Coronary artery (tissue), 2 donors: ENCODE data around the gene POLR1A.

Experiments
- DNase-seq: peaks from one replicate; pipeline ENCODE4 v3.0.0-alpha.2; 2017; ENCODE audit warnings: low spot score
- H3K27ac ChIP-seq, 2 donors: fragments of 200-600 bp; sonication (generic); one replicate each; pipeline ENCODE4 v1.5.1; 2016 to 2019
- H3K4me3 ChIP-seq: fragments of 200-600 bp; sonication (generic); 2 replicates; pipeline ENCODE4 v1.5.1; 2016; ENCODE audit warnings: mild to moderate bottlenecking, moderate library complexity
- TF ChIP-seq, protein P1 (sequence below): fragments of 200-600 bp; sonication (generic); IDR thresholded peaks from one replicate; pipeline ENCODE4 v1.5.1; 2019; ENCODE audit warnings: antibody characterized with exemption

The POLR1A gene

DNA sequence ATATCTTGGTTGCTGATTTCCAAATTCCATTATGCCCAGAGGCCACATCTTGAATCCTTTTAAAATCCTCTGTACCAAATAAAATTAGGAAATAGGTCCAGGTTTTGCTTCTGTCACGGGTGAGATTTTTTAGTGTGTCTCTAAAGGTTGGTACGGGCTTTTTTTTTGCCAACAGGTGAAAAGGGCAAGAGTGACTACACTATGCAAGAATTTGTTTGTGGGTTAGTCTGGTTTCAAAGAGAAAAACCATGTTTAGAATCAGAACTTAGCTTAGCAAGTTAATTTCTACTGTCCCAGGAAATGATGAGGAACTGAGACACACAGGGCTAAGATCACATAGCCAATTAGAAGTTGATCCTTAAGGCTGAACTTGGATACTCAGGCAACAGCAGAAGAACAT, 41.7 kb downstream of the POLR1A start:
- peak overlapping the region in 1 of 2 donors; percentile 22 for H3K27ac ChIP-seq
- TF ChIP-seq, protein P1, sequence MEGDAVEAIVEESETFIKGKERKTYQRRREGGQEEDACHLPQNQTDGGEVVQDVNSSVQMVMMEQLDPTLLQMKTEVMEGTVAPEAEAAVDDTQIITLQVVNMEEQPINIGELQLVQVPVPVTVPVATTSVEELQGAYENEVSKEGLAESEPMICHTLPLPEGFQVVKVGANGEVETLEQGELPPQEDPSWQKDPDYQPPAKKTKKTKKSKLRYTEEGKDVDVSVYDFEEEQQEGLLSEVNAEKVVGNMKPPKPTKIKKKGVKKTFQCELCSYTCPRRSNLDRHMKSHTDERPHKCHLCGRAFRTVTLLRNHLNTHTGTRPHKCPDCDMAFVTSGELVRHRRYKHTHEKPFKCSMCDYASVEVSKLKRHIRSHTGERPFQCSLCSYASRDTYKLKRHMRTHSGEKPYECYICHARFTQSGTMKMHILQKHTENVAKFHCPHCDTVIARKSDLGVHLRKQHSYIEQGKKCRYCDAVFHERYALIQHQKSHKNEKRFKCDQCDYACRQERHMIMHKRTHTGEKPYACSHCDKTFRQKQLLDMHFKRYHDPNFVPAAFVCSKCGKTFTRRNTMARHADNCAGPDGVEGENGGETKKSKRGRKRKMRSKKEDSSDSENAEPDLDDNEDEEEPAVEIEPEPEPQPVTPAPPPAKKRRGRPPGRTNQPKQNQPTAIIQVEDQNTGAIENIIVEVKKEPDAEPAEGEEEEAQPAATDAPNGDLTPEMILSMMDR, result no peak
- DNase-seq, result no peak
- H3K4me3 ChIP-seq, result no peak overlapping the region

- Histone ChIP-seq H3K27ac (peak overlapping the region; percentile 9 to 54), H3K4me3 (no peak overlapping the region)
- TF ChIP-seq, protein P1, result no peak
- DNase-seq, result no peak
These were observed 43.6 kb downstream of the POLR1A start for GRCh38 chr2:86062043-86062442.

DNA sequence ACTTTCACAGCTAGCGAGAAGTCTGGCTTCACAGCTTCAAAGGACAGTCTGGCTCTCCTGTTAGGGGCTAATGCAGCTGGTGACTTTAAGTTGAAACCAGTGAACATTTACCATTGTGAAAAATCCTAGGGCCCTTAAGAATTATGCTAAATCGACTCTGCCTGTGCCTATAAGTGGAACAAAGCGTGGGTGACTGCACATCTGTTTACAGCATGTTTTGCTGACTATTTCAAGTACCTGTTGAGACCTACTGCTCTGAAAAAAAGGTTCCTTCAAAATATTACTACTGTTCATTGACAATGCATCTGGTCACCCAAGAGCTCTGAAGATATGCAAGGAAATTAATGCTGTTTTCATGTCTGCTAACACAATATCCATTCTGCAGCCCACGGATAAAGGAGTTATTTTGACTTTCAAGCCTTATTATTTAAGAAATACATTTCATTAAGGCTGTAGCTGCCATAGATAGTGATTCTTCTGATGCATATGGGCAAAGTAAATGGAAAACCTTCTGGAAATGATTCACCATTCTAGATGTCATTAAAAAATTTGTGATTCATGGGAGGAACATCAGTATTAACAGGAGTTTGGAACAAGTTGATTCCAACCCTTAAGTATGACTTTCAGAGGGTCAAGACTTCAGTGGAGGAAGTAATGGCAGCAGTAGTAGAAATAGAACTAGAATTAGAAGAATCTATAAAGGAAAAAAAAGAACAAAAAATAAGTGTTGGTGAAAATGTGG, 48.9 kb downstream of the POLR1A start:
- no peak for DNase-seq
- TF ChIP-seq, protein P1, result no peak
- no peak overlapping the region for H3K27ac ChIP-seq
- H3K4me3 ChIP-seq, result no peak overlapping the region

DNA sequence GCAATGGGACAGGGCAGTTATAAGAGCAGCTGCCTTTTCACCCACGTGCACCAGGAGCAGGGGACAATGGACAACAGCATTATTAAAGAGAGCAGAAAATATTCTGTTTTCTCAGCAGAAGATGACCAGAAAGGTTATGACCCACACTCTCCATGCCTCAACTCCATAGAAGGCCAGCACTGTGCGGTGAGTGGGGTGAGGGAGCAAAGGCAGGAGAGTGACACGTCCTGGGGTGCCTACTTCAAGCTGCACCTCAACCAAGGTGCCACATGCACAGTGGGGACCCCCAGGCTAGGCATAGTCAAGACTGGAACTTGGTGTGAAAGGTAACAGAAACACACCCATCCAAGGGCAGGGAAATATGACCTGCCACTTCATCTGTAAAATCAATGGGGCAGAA, 50.4 kb downstream of the POLR1A start:
- TF ChIP-seq, protein P1, result no peak
- no peak overlapping the region for H3K4me3 ChIP-seq
- DNase-seq, result no peak
- no peak overlapping the region for H3K27ac ChIP-seq

DNA sequence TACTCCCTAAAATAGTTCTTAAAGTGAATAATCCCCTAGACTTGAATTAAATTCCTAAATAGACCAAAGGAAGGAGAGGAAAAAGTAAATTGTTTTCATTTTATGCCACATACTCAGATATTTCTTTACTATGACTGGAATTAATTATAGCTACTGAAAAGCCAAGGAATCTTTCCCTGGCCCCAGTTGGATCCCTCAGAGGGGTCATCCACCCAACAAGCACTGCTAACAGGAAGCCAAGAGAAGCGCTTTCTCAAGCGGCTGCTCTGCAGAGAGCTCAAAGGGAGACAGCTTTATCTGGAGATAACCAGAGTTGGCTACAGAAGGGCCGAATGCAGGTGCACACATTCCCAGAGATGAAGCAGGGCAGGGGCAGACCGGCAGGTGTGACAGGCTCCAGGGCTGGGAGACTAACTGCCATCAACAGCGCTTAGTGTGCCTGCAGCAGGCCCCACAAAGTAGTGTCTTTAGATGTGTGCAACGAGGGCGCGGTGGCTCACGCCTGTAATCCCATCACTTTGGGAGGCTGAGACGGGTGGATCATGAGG, 51.1 kb downstream of the POLR1A start:
- Histone ChIP-seq H3K27ac (no peak overlapping the region), H3K4me3 (no peak overlapping the region)
- DNase-seq, result no peak
- TF ChIP-seq, protein P1, result no peak

DNA sequence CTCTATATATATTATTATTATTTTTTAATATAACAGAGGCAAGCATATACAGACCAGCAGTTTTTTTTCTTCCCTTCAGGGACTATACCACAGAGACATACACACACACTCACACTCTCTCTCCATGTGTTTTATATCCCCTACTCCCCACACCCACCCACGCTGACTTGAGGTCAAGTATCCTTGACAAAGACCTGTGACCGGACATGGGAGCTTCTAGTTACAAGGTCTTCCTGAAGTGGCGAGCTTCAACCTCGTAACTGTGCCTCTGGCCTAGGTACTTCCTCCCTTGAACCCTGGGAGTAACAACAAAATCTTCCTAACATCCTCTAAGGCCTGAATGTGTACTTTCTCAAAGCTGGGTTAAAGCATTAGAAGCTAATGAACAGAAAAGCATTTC, 52.5 kb downstream of the POLR1A start:
- TF ChIP-seq, protein P1, result no peak
- H3K27ac ChIP-seq, result no peak overlapping the region
- no peak for DNase-seq
- H3K4me3 ChIP-seq, result no peak overlapping the region

DNA sequence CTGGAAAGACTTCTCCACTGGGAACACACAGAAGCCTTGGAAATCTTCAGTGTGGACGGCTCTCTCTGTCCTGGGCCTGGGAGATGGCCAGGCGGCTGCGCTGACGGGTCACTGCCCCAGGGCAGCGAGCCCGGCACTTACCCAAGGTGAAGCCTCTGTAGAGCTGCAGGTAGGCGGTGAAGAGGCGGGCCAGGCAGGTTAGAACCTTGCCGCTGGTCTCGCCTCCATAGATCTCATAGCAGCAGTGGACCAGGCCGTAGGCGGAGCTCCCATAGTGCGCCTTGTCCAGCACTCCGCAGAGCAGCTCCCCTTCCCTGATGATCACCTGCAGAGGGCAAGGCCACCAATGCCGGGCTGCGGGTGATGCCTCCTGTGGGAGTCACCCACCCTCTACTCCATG, 53.0 kb downstream of the POLR1A start:
- Histone ChIP-seq H3K27ac (no peak overlapping the region), H3K4me3 (no peak overlapping the region)
- no peak for DNase-seq
- TF ChIP-seq, protein P1, result no peak
